Body of pancreas (tissue), 4 donors: ENCODE data around the gene TBL2.

Experiments used
- POLR2A ChIP-seq, 3 donors: fragments of 450-650 bp; IDR thresholded peaks; one replicate each; pipeline ENCODE4 v1.6.1; 2016; ENCODE audit warnings: antibody characterized with exemption in 3 of 3, mild to moderate bottlenecking in 2 of 3
- TF ChIP-seq, protein P1 (sequence below), 7 experiments: fragments of 450-650 bp in 4 of 7; fragments of 200-600 bp in 3 of 7; sonication (generic) in 3 of 7; IDR thresholded peaks; one replicate each; pipeline ENCODE4 v1.5.1; 2016 to 2019; ENCODE audit warnings: antibody characterized with exemption in 7 of 7

DNA sequence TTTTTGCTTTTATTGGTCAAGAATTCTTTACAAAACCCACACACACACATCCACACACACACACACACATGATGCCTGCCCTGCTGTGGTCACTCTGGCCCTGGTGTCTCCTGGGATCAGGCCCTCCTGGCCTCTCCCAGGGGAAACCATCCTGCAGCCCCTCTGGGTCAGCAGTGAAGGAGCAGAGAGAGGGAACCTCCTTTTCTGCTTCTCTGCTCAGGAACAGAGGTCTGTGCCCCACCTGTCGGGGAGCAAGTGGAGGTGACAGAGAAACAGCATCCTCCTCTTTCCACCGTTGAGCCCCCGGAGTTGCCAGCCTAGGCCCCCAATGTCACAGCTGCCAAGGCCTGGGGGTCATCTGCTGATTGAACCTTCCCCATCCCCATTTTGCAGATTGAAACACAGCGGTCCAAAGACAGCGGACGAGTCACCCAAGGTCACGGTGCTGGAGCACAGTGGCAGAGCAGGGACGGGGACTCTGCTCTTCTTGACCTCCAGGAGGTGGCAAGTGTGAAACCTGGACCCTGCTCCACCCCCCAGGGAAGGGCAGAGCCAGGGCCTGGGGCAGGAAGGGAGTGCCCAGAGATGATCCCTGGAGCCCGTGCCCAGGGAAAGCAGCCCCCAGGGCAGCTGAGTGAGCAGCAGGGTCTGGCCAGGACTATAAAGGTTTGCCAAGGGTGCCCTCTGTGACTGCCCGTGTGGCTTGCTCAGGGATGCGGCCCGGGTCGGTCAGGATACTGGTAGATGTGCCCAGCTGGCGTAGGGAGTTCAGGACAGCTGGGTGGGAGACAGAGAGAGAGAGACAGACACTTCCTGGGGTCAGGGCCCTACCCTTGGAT lies 15.0 kb upstream of the TBL2 start:
- TF ChIP-seq, protein P1, sequence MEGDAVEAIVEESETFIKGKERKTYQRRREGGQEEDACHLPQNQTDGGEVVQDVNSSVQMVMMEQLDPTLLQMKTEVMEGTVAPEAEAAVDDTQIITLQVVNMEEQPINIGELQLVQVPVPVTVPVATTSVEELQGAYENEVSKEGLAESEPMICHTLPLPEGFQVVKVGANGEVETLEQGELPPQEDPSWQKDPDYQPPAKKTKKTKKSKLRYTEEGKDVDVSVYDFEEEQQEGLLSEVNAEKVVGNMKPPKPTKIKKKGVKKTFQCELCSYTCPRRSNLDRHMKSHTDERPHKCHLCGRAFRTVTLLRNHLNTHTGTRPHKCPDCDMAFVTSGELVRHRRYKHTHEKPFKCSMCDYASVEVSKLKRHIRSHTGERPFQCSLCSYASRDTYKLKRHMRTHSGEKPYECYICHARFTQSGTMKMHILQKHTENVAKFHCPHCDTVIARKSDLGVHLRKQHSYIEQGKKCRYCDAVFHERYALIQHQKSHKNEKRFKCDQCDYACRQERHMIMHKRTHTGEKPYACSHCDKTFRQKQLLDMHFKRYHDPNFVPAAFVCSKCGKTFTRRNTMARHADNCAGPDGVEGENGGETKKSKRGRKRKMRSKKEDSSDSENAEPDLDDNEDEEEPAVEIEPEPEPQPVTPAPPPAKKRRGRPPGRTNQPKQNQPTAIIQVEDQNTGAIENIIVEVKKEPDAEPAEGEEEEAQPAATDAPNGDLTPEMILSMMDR (IDR thresholded peaks at IDR 0.05): no peak
- no peak for TF ChIP-seq POLR2A (IDR thresholded peaks at IDR 0.05)
